Measurements from ENCODE around the gene MIPOL1. TPM values are rescaled to one million over a fixed set of nuclear protein-coding genes. Genes with fewer than 3 reads are reported as not detected.

MIPOL1 gene
- total and polyA plus RNA-seq, 2 experiments from 2014 or later: 16.6 to 24.8 TPM

DNA sequence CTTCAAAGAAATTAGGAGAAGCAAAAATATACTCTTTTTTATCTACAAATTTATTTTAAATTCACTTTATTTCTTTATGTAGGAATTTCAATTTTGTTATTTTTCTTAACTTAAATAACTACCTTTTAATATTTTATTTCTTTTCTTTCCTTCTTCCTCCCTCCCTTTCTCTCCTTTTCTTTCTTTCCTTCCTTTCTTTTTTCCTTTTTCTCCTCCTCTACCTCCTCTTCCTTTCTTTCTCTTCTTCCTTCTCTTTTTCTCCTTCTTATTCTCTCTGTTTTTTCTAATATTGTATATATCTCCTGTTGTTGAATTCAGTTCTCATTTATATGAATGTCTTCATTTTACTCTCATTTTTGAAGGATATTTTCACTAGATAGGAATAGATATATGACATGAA lies 127.6 kb downstream of the MIPOL1 start:
- Mint-ChIP-seq H3K4me1 (no peaks in the 10 kb centered on the region), H3K4me3 (no peak overlapping the region), H3K9me3 (no peaks in the 10 kb centered on the region), H3K36me3 (ENCODE audit: low read depth) (no peaks in the 10 kb centered on the region), H3K27me3 (ENCODE audit: insufficient read depth, low read depth, poor library complexity) (no peaks in the 10 kb centered on the region), H3K27ac (no peak overlapping the region)
- Histone ChIP-seq H4K20me1 (replicated peaks; ENCODE audit: insufficient read depth) (no peaks in the 10 kb centered on the region), H3F3A (replicated peaks; ENCODE audit: low read depth) (no peaks in the 10 kb centered on the region), H3K36me3 (ENCODE audit: insufficient read depth) (no peaks in the 10 kb centered on the region), H3K4me1 (ENCODE audit: insufficient read depth) (no peaks in the 10 kb centered on the region), H3K4me2 (no peak overlapping the region), H3K9me2 (ENCODE audit: insufficient read depth) (no peaks in the 10 kb centered on the region), H3K27ac (ENCODE audit: low read depth) (no peak overlapping the region), H3K79me2 (replicated peaks; ENCODE audit: insufficient read depth) (no peaks in the 10 kb centered on the region), H3K27me3 (ENCODE audit: insufficient read depth) (no peaks in the 10 kb centered on the region), H3K4me3 (no peak overlapping the region), H2AFZ (no peak overlapping the region)
- no peak for TF ChIP-seq EZH2 (IDR thresholded peaks at IDR 0.05; ENCODE audit: low read depth, unreplicated experiment)
- no peak for TF ChIP-seq NANOG (IDR thresholded peaks at IDR 0.05; ENCODE audit: borderline replicate concordance)
- no peak for TF ChIP-seq ZNF331 (CRISPR knock-in tag; IDR thresholded peaks at IDR 0.05; ENCODE audit: low read depth)
- TF ChIP-seq ZNF462 (CRISPR knock-in tag; IDR thresholded peaks at IDR 0.05): no peak
- no peak for TF ChIP-seq EZH2phosphoT487 (IDR thresholded peaks at IDR 0.05; ENCODE audit: unreplicated experiment)
- TF ChIP-seq, protein P1, sequence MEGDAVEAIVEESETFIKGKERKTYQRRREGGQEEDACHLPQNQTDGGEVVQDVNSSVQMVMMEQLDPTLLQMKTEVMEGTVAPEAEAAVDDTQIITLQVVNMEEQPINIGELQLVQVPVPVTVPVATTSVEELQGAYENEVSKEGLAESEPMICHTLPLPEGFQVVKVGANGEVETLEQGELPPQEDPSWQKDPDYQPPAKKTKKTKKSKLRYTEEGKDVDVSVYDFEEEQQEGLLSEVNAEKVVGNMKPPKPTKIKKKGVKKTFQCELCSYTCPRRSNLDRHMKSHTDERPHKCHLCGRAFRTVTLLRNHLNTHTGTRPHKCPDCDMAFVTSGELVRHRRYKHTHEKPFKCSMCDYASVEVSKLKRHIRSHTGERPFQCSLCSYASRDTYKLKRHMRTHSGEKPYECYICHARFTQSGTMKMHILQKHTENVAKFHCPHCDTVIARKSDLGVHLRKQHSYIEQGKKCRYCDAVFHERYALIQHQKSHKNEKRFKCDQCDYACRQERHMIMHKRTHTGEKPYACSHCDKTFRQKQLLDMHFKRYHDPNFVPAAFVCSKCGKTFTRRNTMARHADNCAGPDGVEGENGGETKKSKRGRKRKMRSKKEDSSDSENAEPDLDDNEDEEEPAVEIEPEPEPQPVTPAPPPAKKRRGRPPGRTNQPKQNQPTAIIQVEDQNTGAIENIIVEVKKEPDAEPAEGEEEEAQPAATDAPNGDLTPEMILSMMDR (conservative IDR thresholded peaks at IDR 0.05; ENCODE audit: low read depth in 2 of 2): no peak
- TF ChIP-seq, protein P2, sequence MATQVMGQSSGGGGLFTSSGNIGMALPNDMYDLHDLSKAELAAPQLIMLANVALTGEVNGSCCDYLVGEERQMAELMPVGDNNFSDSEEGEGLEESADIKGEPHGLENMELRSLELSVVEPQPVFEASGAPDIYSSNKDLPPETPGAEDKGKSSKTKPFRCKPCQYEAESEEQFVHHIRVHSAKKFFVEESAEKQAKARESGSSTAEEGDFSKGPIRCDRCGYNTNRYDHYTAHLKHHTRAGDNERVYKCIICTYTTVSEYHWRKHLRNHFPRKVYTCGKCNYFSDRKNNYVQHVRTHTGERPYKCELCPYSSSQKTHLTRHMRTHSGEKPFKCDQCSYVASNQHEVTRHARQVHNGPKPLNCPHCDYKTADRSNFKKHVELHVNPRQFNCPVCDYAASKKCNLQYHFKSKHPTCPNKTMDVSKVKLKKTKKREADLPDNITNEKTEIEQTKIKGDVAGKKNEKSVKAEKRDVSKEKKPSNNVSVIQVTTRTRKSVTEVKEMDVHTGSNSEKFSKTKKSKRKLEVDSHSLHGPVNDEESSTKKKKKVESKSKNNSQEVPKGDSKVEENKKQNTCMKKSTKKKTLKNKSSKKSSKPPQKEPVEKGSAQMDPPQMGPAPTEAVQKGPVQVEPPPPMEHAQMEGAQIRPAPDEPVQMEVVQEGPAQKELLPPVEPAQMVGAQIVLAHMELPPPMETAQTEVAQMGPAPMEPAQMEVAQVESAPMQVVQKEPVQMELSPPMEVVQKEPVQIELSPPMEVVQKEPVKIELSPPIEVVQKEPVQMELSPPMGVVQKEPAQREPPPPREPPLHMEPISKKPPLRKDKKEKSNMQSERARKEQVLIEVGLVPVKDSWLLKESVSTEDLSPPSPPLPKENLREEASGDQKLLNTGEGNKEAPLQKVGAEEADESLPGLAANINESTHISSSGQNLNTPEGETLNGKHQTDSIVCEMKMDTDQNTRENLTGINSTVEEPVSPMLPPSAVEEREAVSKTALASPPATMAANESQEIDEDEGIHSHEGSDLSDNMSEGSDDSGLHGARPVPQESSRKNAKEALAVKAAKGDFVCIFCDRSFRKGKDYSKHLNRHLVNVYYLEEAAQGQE (IDR thresholded peaks at IDR 0.05; ENCODE audit: unreplicated experiment): no peak
- TF ChIP-seq POLR2AphosphoS5 (IDR thresholded peaks at IDR 0.05; ENCODE audit: low read depth): no peak
- TF ChIP-seq, protein P3, sequence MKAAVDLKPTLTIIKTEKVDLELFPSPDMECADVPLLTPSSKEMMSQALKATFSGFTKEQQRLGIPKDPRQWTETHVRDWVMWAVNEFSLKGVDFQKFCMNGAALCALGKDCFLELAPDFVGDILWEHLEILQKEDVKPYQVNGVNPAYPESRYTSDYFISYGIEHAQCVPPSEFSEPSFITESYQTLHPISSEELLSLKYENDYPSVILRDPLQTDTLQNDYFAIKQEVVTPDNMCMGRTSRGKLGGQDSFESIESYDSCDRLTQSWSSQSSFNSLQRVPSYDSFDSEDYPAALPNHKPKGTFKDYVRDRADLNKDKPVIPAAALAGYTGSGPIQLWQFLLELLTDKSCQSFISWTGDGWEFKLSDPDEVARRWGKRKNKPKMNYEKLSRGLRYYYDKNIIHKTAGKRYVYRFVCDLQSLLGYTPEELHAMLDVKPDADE (IDR thresholded peaks at IDR 0.05): no peak
- TF ChIP-seq JUNB (IDR thresholded peaks at IDR 0.05; ENCODE audit: unreplicated experiment): no peak
- no peak for TF ChIP-seq STAT1 (IDR thresholded peaks at IDR 0.05; ENCODE audit: unreplicated experiment)
- TF ChIP-seq ZNF114 (CRISPR knock-in tag; IDR thresholded peaks at IDR 0.05): no peak
- no peak for TF ChIP-seq CREB1 (CRISPR knock-in tag; IDR thresholded peaks at IDR 0.05; ENCODE audit: low read depth)
- no peak for ATAC-seq
- no peak for DNase-seq (ENCODE audit: low spot score)

All from GM23338 (cell line).